HEK293T (cell line): Measurements from ENCODE around the gene SIGLEC12.

ENCODE experiments used
- CTCF ChIA-PET: fragments of 350-600 bp; formaldehyde crosslinking; extraction: SDS; loops from one replicate; lab custom pipeline; 2021; ENCODE audit warnings: antibody characterized with exemption, inconsistent platforms; lab: Yijun Ruan, JAX
- POLR2A ChIA-PET: fragments of 350-600 bp; formaldehyde crosslinking; extraction: SDS; loops from one replicate; lab custom pipeline; 2020; ENCODE audit warnings: antibody characterized with exemption, inconsistent platforms; lab: Yijun Ruan, JAX
- DNase-seq: peaks from one replicate; pipeline ENCODE4 v3.0.0; 2012; ENCODE audit warnings: mixed read lengths; ENCODE audit errors: extremely low spot score
- ARNT ChIP-seq: fragments of 450-650 bp; IDR thresholded peaks from 2 replicates; pipeline ENCODE4 v1.6.1; 2017; ENCODE audit warnings: mild to moderate bottlenecking
- BHLHE40 ChIP-seq: fragments of 450-650 bp; IDR thresholded peaks from 2 replicates; pipeline ENCODE4 v1.6.1; 2016; ENCODE audit warnings: mild to moderate bottlenecking, moderate library complexity, borderline replicate concordance
- CTBP1 ChIP-seq: fragments of 450-650 bp; IDR thresholded peaks from 2 replicates; pipeline ENCODE4 v1.6.1; 2016; ENCODE audit warnings: borderline replicate concordance
- ELF4 ChIP-seq: fragments of 450-650 bp; IDR thresholded peaks from 2 replicates; pipeline ENCODE4 v1.6.1; 2017; ENCODE audit warnings: antibody characterized with exemption
- FOXA1 ChIP-seq: fragments of 450-650 bp; IDR thresholded peaks from 2 replicates; pipeline ENCODE4 v1.6.1; 2016; ENCODE audit warnings: mild to moderate bottlenecking
- FOXK2 ChIP-seq: fragments of 450-650 bp; IDR thresholded peaks from 2 replicates; pipeline ENCODE4 v1.6.1; 2016; ENCODE audit warnings: mild to moderate bottlenecking
- FOXM1 ChIP-seq: fragments of 450-650 bp; IDR thresholded peaks from 2 replicates; pipeline ENCODE4 v1.6.1; 2017; ENCODE audit warnings: mild to moderate bottlenecking, borderline replicate concordance
- HDGF ChIP-seq: fragments of 450-650 bp; IDR thresholded peaks from 2 replicates; pipeline ENCODE4 v1.6.1; 2017; ENCODE audit warnings: antibody characterized with exemption, borderline replicate concordance
- L3MBTL2 ChIP-seq: fragments of 450-650 bp; conservative IDR thresholded peaks from 2 replicates; pipeline ENCODE4 v1.6.1; 2016; ENCODE audit warnings: mild to moderate bottlenecking
- LEF1 ChIP-seq: fragments of 450-650 bp; IDR thresholded peaks from 2 replicates; pipeline ENCODE4 v1.6.1; 2017; ENCODE audit warnings: mild to moderate bottlenecking, borderline replicate concordance
- NFRKB ChIP-seq: fragments of 450-650 bp; IDR thresholded peaks from 2 replicates; pipeline ENCODE4 v1.6.1; 2016; ENCODE audit warnings: mild to moderate bottlenecking, moderate library complexity
- PKNOX1 ChIP-seq: fragments of 450-650 bp; IDR thresholded peaks from 2 replicates; pipeline ENCODE4 v1.6.1; 2016
- SP1 ChIP-seq: fragments of 450-650 bp; IDR thresholded peaks from 2 replicates; pipeline ENCODE4 v1.6.1; 2017
- SUZ12 ChIP-seq: fragments of 450-650 bp; IDR thresholded peaks from 2 replicates; pipeline ENCODE4 v1.6.1; 2016; ENCODE audit warnings: mild to moderate bottlenecking
- TARDBP ChIP-seq: fragments of 450-650 bp; IDR thresholded peaks from 2 replicates; pipeline ENCODE4 v1.6.1; 2016
- ZNF384 ChIP-seq: fragments of 450-650 bp; IDR thresholded peaks from 2 replicates; pipeline ENCODE4 v1.6.1; 2016

SIGLEC12 gene

GRCh38 chr19:51501594-51502263 lies at the start of gene SIGLEC12:
TSS of gene SIGLEC12 (minus strand) at chr19:51501800. CDS start at chr19:51501733, 67 bp downstream.
- ChIA-PET CTCF (no interaction called here), POLR2A (no interaction called here)
- TF ChIP-seq LEF1 (no peak), SUZ12 (no peak), TARDBP (no peak), FOXA1 (no peak), L3MBTL2 (no peak), ZNF384 (no peak), FOXM1 (no peak), SP1 (no peak), ELF4 (no peak), ARNT (no peak), PKNOX1 (no peak), BHLHE40 (no peak), NFRKB (no peak), CTBP1 (no peak), HDGF (no peak)
- no peak for DNase-seq

GRCh38 chr19:51550848-51551672 lies 49.5 kb upstream of the SIGLEC12 start:
- ChIA-PET CTCF (no interaction called here), POLR2A (no interaction called here)

GRCh38 chr19:51549533-51550324 lies 48.1 kb upstream of the SIGLEC12 start:
- ChIA-PET CTCF (no interaction called here), POLR2A (no interaction called here)
- DNase-seq: no peak
- TF ChIP-seq SUZ12: no peak
- TF ChIP-seq FOXK2: no peak
- no peak for TF ChIP-seq BHLHE40
- TF ChIP-seq FOXA1: no peak
- no peak for TF ChIP-seq LEF1
- TF ChIP-seq FOXM1: no peak
- TF ChIP-seq PKNOX1: no peak
- no peak for TF ChIP-seq L3MBTL2
- no peak for TF ChIP-seq CTBP1
- no peak for TF ChIP-seq NFRKB

More at GRCh38 chr19:51550848-51551672, 49.5 kb upstream of the SIGLEC12 start:
- TF ChIP-seq PKNOX1 (no peak), ARNT (no peak), TARDBP (no peak), BHLHE40 (no peak), ZNF384 (no peak), FOXA1 (no peak), SP1 (no peak), FOXM1 (no peak), NFRKB (no peak), LEF1 (no peak), FOXK2 (no peak), L3MBTL2 (no peak), CTBP1 (no peak), HDGF (no peak), ELF4 (no peak)
- DNase-seq: no peak

- no peak for DNase-seq
- ChIA-PET CTCF (no interaction called here), POLR2A (no interaction called here)
- no peak for TF ChIP-seq NFRKB
- no peak for TF ChIP-seq ELF4
- no peak for TF ChIP-seq FOXM1
- no peak for TF ChIP-seq ZNF384
- TF ChIP-seq ARNT: no peak
- TF ChIP-seq LEF1: no peak
- no peak for TF ChIP-seq TARDBP
- TF ChIP-seq FOXK2: no peak
- no peak for TF ChIP-seq L3MBTL2
- no peak for TF ChIP-seq SUZ12
- TF ChIP-seq SP1: no peak
Observed at GRCh38 chr19:51548891-51549305, 47.3 kb upstream of the SIGLEC12 start.

GRCh38 chr19:51548213-51548651 lies 46.6 kb upstream of the SIGLEC12 start:
- TF ChIP-seq HDGF (no peak), TARDBP (no peak), ELF4 (no peak), SP1 (no peak), FOXM1 (no peak), ARNT (no peak), CTBP1 (no peak), L3MBTL2 (no peak), LEF1 (no peak), ZNF384 (no peak), BHLHE40 (no peak), FOXA1 (no peak), SUZ12 (no peak), PKNOX1 (no peak), FOXK2 (no peak), NFRKB (no peak)
- ChIA-PET POLR2A (no interaction called here), CTCF (no interaction called here)
- DNase-seq: no peak
